ENCODE results near the gene ACRBP.

- TF ChIP-seq EZH2 (IDR thresholded peaks at IDR 0.05; ENCODE audit: borderline replicate concordance, low read depth, low read length, severe bottlenecking) (no peak), CTCF (IDR thresholded peaks at IDR 0.05; ENCODE audit: extremely low read depth in 1 of 2, insufficient read depth in 1 of 2, low read depth in 1 of 2, low read length in 2 of 2) (no peak), JUN (IDR thresholded peaks at IDR 0.05; ENCODE audit: borderline replicate concordance, insufficient read depth, insufficient read length, low read depth) (no peak), POLR2A (IDR thresholded peaks at IDR 0.05; ENCODE audit: low read depth, low read length) (no peak), FOS (IDR thresholded peaks at IDR 0.05; ENCODE audit: borderline replicate concordance, insufficient read depth, low read length) (no peak), MAX (IDR thresholded peaks at IDR 0.05; ENCODE audit: insufficient read depth, insufficient read length) (no peak), MYC (IDR thresholded peaks at IDR 0.05; ENCODE audit: low read depth, low read length) (no peak), POLR2AphosphoS5 (IDR thresholded peaks at IDR 0.05; ENCODE audit: insufficient read depth, low read depth, low read length) (no peak)
Observed at GRCh38 chr12:6607751-6608591, 39.3 kb downstream of the ACRBP start.
